Measurements from ENCODE around the gene DISC1.

- TF ChIP-seq TCF12 (IDR thresholded peaks at IDR 0.05; ENCODE audit: low read depth) (no peak), RAD21 (IDR thresholded peaks at IDR 0.05; ENCODE audit: low read depth) (no peak), TAF1 (IDR thresholded peaks at IDR 0.05; ENCODE audit: low read depth) (no peak), MAX (IDR thresholded peaks at IDR 0.05) (no peak), CEBPB (IDR thresholded peaks at IDR 0.05) (no peak), REST (IDR thresholded peaks at IDR 0.05; ENCODE audit: low read depth) (no peak), CREB1 (IDR thresholded peaks at IDR 0.05; ENCODE audit: low read depth) (no peak), NFIC (IDR thresholded peaks at IDR 0.05) (no peak), YY1 (IDR thresholded peaks at IDR 0.05; ENCODE audit: low read depth) (no peak), EP300 (IDR thresholded peaks at IDR 0.05; ENCODE audit: borderline replicate concordance) (no peak), FOXM1 (IDR thresholded peaks at IDR 0.05; ENCODE audit: borderline replicate concordance, low read depth) (no peak), TEAD4 (IDR thresholded peaks at IDR 0.05) (no peak)
Observed at GRCh38 chr1:231896806-231897205, 270.2 kb downstream of the DISC1 start.

All from Ishikawa (cell line).